Measurements from ENCODE around the gene ZNF438.

The ZNF438 gene

GRCh38 chr10:31000071-31000782, 31.4 kb downstream of the ZNF438 start:
- TF ChIP-seq TAF1 (IDR thresholded peaks at IDR 0.05; ENCODE audit: borderline replicate concordance, insufficient read depth, low read length) = no peak

- no peak for TF ChIP-seq TAF1 (IDR thresholded peaks at IDR 0.05; ENCODE audit: borderline replicate concordance, insufficient read depth, low read length)
- TF ChIP-seq POLR2AphosphoS5 (IDR thresholded peaks at IDR 0.05; ENCODE audit: low read depth, low read length) = no peak
- no peak for TF ChIP-seq SIN3A (IDR thresholded peaks at IDR 0.05; ENCODE audit: borderline replicate concordance, insufficient read depth, low read length)
- TF ChIP-seq FOXP2 (optimal IDR thresholded peaks at IDR 0.05; ENCODE audit: borderline replicate concordance, extremely low read depth, extremely low read length, insufficient read depth) = no peak
- no peak for TF ChIP-seq REST (IDR thresholded peaks at IDR 0.05; ENCODE audit: insufficient read depth in 1 of 2, low read depth in 2 of 2, low read length in 2 of 2)
These were observed 32.5 kb downstream of the ZNF438 start for GRCh38 chr10:30999070-30999712.

GRCh38 chr10:30997536-30998235, 34.0 kb downstream of the ZNF438 start:
- no peak for TF ChIP-seq TAF1 (IDR thresholded peaks at IDR 0.05; ENCODE audit: borderline replicate concordance, insufficient read depth, low read length)
- TF ChIP-seq POLR2AphosphoS5 (IDR thresholded peaks at IDR 0.05; ENCODE audit: low read depth, low read length) = no peak

GRCh38 chr10:30996481-30997005, 35.1 kb downstream of the ZNF438 start:
- TF ChIP-seq POLR2AphosphoS5 (IDR thresholded peaks at IDR 0.05; ENCODE audit: low read depth, low read length) = no peak
- TF ChIP-seq TAF1 (IDR thresholded peaks at IDR 0.05; ENCODE audit: borderline replicate concordance, insufficient read depth, low read length) = no peak
- no peak for TF ChIP-seq FOXP2 (optimal IDR thresholded peaks at IDR 0.05; ENCODE audit: borderline replicate concordance, extremely low read depth, extremely low read length, insufficient read depth)
- no peak for TF ChIP-seq REST (IDR thresholded peaks at IDR 0.05; ENCODE audit: insufficient read depth in 1 of 2, low read depth in 2 of 2, low read length in 2 of 2)
- no peak for TF ChIP-seq SIN3A (IDR thresholded peaks at IDR 0.05; ENCODE audit: borderline replicate concordance, insufficient read depth, low read length)

GRCh38 chr10:30995081-30995770, 36.4 kb downstream of the ZNF438 start:
- no peak for TF ChIP-seq SIN3A (IDR thresholded peaks at IDR 0.05; ENCODE audit: borderline replicate concordance, insufficient read depth, low read length)
- no peak for TF ChIP-seq REST (IDR thresholded peaks at IDR 0.05; ENCODE audit: insufficient read depth in 1 of 2, low read depth in 2 of 2, low read length in 2 of 2)
- no peak for TF ChIP-seq POLR2AphosphoS5 (IDR thresholded peaks at IDR 0.05; ENCODE audit: low read depth, low read length)
- no peak for TF ChIP-seq FOXP2 (optimal IDR thresholded peaks at IDR 0.05; ENCODE audit: borderline replicate concordance, extremely low read depth, extremely low read length, insufficient read depth)
- TF ChIP-seq TAF1 (IDR thresholded peaks at IDR 0.05; ENCODE audit: borderline replicate concordance, insufficient read depth, low read length) = no peak
